Activated CD8-positive, alpha-beta T cell treated with anti-CD3 and anti-CD28 coated beads, Interleukin-2, amount 10 ng/mL, durations not matched to agents 7 days and 5 days (primary cell): ENCODE data around the gene P2RY2. TPM values are rescaled to one million over a fixed set of nuclear protein-coding genes. Genes with fewer than 3 reads are reported as not detected.

Experiments used
- ATAC-seq: fragments of 150-1000 bp; cut with Tn5 transposase; one replicate; pipeline ENCODE4 v1.10.0; 2021; ENCODE audit warnings: moderate library complexity
- CTCF ChIA-PET: fragments of 350-600 bp; sonication (Branson Sonifier 250); formaldehyde crosslinking; loops from one replicate; lab custom pipeline; 2021; ENCODE audit warnings: antibody characterized with exemption; lab: Charles Lee
- POLR2A ChIA-PET: fragments of 350-600 bp; sonication (Branson Sonifier 250); formaldehyde crosslinking; loops from one replicate; lab custom pipeline; 2021; ENCODE audit warnings: antibody characterized with exemption; lab: Charles Lee
- DNase-seq: peaks from one replicate; pipeline ENCODE4 v3.0.0-alpha.2; 2020
- H3K27ac Mint-ChIP-seq: one replicate; pipeline ENCODE4 v1.8.0; 2021; ENCODE audit warnings: mild to moderate bottlenecking, mixed read lengths
- H3K27me3 Mint-ChIP-seq: one replicate; pipeline ENCODE4 v1.8.0; 2021; ENCODE audit warnings: low read depth, mixed read lengths
- H3K36me3 Mint-ChIP-seq: one replicate; pipeline ENCODE4 v1.8.0; 2021; ENCODE audit warnings: low read depth, mixed read lengths
- H3K4me1 Mint-ChIP-seq: one replicate; pipeline ENCODE4 v1.8.0; 2021; ENCODE audit warnings: low read depth, mixed read lengths
- H3K4me3 Mint-ChIP-seq: one replicate; pipeline ENCODE4 v1.8.0; 2021; ENCODE audit warnings: mild to moderate bottlenecking, mixed read lengths
- H3K9me3 Mint-ChIP-seq: one replicate; pipeline ENCODE4 v1.8.0; 2022; ENCODE audit warnings: mixed read lengths; ENCODE audit not compliant: insufficient read depth
- total RNA-seq, 2 experiments: library from RNA; stranded (reverse); gene quantifications; one replicate each; pipeline ENCODE4 v1.2.3, GENCODE V29; 2021

The P2RY2 gene
- total RNA-seq, 2 experiments from 2014 or later: not detected

DNA sequence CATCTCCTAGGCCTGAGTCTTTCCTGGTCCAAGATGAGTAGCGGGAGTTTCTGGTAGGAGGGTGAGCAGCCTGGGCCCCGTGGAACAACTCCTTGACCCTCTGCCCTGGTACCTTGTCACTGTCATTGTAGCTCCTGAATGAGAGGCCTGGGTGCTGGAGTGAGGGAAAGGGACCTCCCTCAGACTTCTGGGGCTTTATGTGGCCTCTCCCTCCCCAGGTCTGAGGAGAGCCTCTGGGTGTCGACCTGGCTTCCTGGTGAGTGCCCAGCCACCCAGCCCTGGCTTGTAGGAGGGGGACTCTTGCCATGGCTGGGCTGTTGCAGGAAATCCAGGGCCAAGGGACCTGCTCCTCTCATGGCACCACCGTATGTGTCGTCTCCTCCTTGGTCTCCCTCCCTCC is 3.9 kb downstream of the P2RY2 start:
- H3K9me3 Mint-ChIP-seq: no peaks in the 10 kb centered on the region
- CTCF ChIA-PET: no interaction called here
- DNase-seq (no peak), ATAC-seq (no peak)
- H3K27me3 Mint-ChIP-seq: peaks cover 35% of the 10 kb centered on the region
- no peak overlapping the region for H3K27ac Mint-ChIP-seq
- no peak overlapping the region for H3K4me3 Mint-ChIP-seq
- H3K4me1 Mint-ChIP-seq: peaks cover 14% of the 10 kb centered on the region
- H3K36me3 Mint-ChIP-seq: no peaks in the 10 kb centered on the region
- POLR2A ChIA-PET: no interaction called here

DNA sequence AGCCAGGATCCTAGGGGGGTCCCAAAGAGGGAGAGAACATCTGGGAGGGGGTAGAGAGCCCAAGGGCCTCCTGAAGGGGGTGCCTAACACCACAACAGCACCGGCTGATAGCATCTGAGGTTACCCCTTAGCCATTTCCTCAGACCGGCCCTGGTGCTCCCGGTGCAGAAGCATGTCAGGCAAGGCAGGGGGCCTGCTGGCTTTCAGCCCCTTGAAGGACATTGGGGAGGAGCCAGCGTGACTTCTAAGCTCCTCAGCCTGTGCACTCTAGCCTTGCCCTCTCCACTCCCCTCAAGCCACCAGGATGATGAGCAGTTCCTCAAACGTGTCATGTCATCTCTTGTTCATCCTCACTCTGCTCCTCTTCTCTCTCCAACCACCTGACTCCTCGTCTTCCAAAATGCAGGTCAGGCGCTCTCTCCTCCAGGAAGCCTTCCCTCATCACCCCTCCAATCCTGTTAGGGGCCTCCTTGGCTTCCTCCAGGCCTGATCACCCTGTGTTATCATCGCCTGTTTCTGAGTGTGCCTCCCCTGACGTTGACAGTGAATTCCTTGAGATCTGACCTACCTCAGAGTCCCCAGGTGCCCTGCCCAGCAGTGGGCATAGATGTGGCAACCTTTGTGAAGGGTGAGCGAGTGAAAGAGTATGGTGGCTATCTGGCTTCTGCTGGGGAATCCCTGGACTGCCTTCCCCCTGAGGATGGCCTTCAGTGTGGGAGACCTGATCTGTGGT is 6.1 kb downstream of the P2RY2 start:
- H3K9me3 Mint-ChIP-seq: no peaks in the 10 kb centered on the region
- DNase-seq (no peak), ATAC-seq (no peak)
- H3K27ac Mint-ChIP-seq: no peak overlapping the region
- H3K27me3 Mint-ChIP-seq: peaks cover 22% of the 10 kb centered on the region
- peaks cover 11% of the 10 kb centered on the region for H3K4me1 Mint-ChIP-seq
- POLR2A ChIA-PET: interaction anchor here (0.5 kb wide), 1 partner anchor 24 kb away, joined by 3 read pairs; no protein-coding TSS in a partner anchor
- CTCF ChIA-PET: no interaction called here
- no peaks in the 10 kb centered on the region for H3K36me3 Mint-ChIP-seq
- H3K4me3 Mint-ChIP-seq: no peak overlapping the region

DNA sequence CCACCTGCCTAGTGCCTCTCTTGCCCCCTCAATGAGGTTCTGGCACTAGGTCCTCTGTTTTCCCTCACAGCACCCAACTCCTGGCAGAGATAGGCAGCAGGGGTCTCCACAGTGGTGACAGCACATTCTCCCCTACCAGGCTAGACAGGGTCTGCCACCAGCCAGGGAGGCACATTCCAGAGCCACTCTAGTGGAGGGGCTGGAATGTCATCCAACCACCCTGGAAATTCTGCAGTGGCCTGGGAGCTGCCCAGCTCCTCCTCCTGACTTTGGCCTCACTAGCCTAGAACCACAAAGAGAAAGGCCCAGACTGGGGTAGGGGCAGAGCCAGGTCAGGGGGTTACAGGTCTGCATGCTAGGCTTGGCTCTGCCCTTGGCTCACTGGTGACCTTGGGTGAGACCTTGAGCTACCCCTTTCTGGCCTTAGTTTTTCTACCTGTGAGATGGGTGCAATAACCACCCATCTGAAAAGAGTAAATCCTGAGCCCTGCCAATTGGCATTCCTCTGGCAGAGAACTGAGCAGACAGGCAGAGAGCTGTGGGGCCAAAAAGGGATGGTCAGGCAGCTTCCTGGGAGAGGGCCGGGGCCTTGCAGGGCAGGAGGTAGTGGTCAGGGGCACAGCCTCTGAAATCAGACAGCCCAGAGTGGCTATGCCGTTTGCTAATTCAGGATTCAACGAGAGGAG is 7.1 kb downstream of the P2RY2 start:
- DNase-seq (no peak), ATAC-seq (no peak)
- Mint-ChIP-seq H3K27me3 (peaks cover 14% of the 10 kb centered on the region), H3K4me1 (peaks cover 11% of the 10 kb centered on the region), H3K4me3 (no peak overlapping the region), H3K27ac (no peak overlapping the region), H3K36me3 (no peaks in the 10 kb centered on the region), H3K9me3 (no peaks in the 10 kb centered on the region)
- POLR2A ChIA-PET: no interaction called here
- CTCF ChIA-PET: interaction anchor here (1.2 kb wide), 1 partner anchor 11 kb away, joined by 4 read pairs; no protein-coding TSS in a partner anchor

DNA sequence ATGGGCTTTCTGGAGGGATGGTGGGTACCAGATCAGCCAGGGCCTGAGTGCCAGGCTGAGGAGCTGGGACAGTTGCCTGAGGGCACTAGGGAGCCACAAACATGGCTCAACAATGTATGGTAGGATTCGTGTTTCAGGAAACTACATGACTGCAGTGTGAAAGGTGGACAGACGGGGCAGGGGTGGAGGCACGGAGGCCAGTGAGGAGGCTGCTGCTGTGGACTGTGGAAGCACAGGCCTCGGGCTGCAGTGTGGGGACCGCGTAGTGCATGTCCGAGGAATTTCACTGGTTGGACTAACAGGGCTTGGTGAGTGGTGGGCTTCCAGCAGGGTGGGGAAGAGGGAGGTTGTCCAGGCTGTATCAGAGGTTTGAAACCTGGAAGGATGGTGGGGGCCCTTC is 7.8 kb downstream of the P2RY2 start:
- Mint-ChIP-seq H3K27ac (no peak overlapping the region), H3K27me3 (peaks cover 8% of the 10 kb centered on the region), H3K9me3 (no peaks in the 10 kb centered on the region), H3K36me3 (no peaks in the 10 kb centered on the region), H3K4me1 (peaks cover 11% of the 10 kb centered on the region), H3K4me3 (no peak overlapping the region)
- no peak for DNase-seq
- POLR2A ChIA-PET: no interaction called here
- ATAC-seq: no peak
- CTCF ChIA-PET: interaction anchor here (1.2 kb wide), 1 partner anchor 11 kb away, joined by 4 read pairs; no protein-coding TSS in a partner anchor

DNA sequence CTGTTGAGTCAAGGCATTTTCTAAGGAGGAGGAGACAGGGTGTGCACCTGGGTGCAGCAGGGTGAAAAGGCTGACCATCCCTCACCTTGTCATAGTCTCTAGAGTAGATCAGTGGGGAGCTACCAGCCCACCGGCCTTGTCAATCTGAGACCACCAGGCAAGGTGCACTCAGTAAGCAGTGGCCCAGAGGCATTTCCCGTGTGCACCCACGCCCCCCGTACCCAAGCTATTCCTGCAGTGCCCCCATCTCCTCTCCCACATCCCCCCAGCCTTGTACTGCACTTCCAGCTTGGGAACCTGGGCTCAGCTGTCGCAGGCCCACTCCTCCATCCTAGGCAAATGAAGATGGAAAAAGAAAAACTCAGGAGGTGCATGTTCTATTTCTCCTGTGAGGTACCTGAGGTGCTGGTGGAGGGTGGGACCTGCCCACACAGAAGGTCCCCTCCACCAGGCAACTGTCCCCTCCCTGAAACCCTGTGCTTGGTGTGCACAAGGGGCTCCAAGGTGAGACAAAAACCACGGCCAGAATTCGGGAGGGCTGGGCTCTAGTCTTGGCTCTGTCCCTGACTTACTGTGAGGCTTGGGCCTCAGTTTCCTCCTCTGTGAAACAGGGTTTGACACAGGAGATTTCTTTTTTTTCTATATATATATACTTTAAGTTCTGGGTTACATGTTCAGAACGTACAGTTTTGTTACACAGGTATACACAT is 8.4 kb downstream of the P2RY2 start:
- Mint-ChIP-seq H3K4me1 (peaks cover 11% of the 10 kb centered on the region), H3K27ac (no peak overlapping the region), H3K36me3 (no peaks in the 10 kb centered on the region), H3K4me3 (no peak overlapping the region), H3K9me3 (no peaks in the 10 kb centered on the region), H3K27me3 (peaks cover 8% of the 10 kb centered on the region)
- POLR2A ChIA-PET: no interaction called here
- no peak for DNase-seq
- ATAC-seq: no peak
- CTCF ChIA-PET: interaction anchor here (1.2 kb wide), 1 partner anchor 10 kb away, joined by 4 read pairs; no protein-coding TSS in a partner anchor

DNA sequence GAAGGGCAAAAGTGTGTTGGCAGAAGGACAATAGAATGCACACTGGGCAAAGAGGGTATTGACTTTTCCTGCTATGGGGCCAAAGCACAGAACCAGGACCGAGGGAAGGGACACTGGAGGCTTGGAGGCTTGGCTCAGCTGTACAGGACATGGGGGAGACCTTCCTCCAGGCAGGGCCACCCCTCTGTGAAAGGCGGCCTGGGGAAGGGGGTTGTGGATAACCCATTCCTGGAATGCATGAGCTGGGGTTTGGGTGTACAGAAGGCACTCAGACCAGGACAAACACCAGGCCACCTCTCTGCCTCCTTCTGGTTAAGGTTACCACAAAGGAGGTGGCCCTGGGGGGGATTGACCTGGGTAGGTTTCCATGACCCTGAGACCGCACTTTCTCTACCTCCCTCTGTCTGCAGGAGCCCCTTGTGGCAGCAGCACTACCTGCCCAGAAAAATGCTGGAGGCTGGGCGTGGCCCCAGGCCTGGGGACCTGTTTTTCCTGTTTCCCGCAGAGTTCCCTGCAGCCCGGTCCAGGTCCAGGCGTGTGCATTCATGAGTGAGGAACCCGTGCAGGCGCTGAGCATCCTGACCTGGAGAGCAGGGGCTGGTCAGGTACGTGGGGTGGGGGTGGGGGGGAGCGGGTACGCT is 9.6 kb downstream of the P2RY2 start:
- H3K27ac Mint-ChIP-seq: no peak overlapping the region
- H3K9me3 Mint-ChIP-seq: no peaks in the 10 kb centered on the region
- H3K36me3 Mint-ChIP-seq: no peaks in the 10 kb centered on the region
- DNase-seq (no peak), ATAC-seq (no peak)
- H3K4me3 Mint-ChIP-seq: no peak overlapping the region
- ChIA-PET CTCF (interaction anchor here (1.1 kb wide), 1 partner anchor 62 kb away, joined by 3 read pairs; no protein-coding TSS in a partner anchor), POLR2A (no interaction called here)
- H3K27me3 Mint-ChIP-seq: peaks cover 3% of the 10 kb centered on the region
- H3K4me1 Mint-ChIP-seq: peaks cover 11% of the 10 kb centered on the region

DNA sequence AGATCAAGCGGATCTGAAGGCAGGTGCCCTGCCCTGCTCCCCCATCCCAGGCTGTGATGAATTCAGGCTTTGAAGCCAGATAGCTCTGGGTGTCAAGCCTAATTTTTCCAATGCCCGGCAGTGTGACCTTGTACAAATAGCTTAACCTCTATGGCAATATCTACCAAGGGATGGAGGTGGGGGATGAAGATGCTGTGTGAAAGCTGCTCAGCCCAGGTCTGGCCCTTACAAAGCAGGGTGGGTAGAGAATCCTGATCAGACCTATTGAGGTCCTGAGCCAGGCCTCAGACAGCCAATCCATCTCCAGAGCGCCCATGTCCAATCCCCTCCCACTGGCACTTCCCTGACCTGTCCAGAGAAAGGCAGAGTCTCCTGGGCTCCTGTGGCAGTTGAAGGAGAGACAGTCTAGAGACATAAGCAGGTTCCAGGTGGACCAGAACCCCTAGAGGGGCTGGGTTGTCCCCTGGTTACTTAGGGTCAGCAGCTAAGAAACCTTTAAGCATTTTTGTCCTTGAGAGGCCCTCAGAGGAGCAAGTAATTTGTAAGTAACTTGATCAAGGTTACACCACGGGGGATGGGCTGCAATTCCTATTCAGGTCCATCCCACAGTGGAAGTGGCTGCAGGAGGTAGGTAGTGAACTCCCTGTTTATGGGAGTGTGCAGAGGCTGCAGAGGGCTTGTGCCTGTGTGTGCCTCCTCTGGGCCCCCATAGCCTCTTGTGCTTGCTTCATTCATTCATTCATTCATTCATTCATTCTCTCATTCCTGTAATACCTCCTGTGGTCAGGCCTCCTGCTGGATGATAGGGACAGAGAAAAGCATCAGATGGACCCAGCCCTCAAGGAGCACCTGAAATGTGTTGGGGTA is 10.4 kb downstream of the P2RY2 start:
- ATAC-seq (no peak), DNase-seq (no peak)
- Mint-ChIP-seq H3K4me3 (no peak overlapping the region), H3K27ac (no peak overlapping the region), H3K4me1 (peaks cover 11% of the 10 kb centered on the region), H3K9me3 (no peaks in the 10 kb centered on the region), H3K27me3 (peaks cover 1% of the 10 kb centered on the region), H3K36me3 (no peaks in the 10 kb centered on the region)
- ChIA-PET POLR2A (no interaction called here), CTCF (interaction anchor here (1.1 kb wide), 1 partner anchor 61 kb away, joined by 3 read pairs; no protein-coding TSS in a partner anchor)

DNA sequence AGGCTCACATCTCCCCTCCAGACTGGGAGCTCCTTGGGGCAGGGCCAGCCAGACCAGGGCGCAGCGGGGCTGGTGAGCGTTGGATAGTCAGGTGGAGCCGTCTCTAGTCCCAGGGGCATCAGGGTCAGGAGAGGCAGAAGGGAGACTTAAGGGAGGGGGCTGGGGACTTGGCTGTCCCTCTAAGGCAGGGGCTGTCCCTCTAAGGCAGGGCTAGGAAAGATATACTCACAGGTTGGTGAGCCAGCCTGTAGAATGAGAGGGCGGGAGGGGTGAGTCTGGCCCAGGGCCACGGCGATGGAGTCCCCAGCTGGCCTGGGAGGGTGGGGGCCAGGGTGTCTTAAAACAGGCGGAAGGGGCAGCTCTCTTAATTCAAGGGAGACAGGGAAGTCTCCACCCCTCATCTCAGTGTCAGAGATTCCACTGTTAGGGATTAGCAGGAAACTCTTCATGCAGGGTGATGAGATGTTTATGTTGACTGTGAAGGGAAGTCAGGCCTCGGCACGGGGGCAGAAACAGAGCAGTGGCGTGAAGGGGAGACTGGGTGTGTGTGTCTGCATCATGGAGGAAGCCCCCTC is 11.3 kb downstream of the P2RY2 start:
- CTCF ChIA-PET: no interaction called here
- Mint-ChIP-seq H3K9me3 (no peaks in the 10 kb centered on the region), H3K36me3 (no peaks in the 10 kb centered on the region), H3K4me1 (peaks cover 4% of the 10 kb centered on the region), H3K27me3 (no peaks in the 10 kb centered on the region), H3K27ac (no peak overlapping the region), H3K4me3 (no peak overlapping the region)
- ATAC-seq (no peak), DNase-seq (no peak)
- POLR2A ChIA-PET: no interaction called here

DNA sequence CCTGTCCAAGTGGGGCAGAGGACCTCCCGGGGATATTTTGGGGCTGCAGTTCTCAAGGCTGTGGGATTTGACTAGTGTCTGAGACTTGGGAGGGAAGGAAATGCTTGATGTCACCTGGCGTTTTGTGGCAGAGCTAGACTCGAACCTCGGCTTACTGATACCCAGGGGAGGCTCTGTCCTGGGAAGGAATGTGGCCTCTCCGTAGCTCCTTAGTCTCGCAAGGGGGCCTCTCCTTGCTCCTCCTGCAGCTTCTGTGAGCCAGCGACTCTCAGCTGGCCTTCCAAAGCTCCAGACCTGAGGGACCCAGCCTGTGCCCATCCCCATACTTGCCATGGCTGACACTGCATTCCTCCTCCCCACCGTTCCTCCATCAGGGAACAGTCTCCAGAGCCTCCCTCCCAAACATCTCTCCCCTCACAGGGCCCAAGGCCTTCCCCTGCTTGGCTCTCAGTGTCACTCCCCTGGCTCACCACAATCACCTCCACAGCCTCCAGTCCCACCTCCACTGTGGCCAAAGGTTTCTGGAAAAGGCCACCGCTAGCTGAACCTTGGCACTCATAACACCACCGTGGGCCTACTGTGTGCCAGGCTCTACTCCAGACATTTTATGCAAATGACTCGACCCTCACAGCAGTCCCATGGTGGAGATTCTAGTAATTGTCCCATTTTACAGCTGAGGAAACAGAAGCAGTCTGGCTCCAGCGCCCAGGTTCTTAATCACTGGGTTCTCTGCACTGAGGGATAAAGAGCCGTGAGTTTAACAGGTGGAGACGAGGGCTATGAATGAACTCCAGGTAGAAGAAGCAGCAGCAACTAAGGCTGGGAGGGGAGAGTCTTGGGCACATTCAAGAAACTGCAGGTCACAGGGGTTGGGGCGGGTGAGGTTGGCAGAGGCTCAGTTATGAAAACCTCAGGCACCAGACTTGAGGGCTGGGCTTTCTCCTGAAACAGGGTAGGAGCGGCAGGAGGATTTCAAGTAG is 12.1 kb downstream of the P2RY2 start:
- Mint-ChIP-seq H3K9me3 (no peaks in the 10 kb centered on the region), H3K36me3 (no peaks in the 10 kb centered on the region), H3K4me1 (no peaks in the 10 kb centered on the region), H3K27me3 (no peaks in the 10 kb centered on the region), H3K4me3 (no peak overlapping the region), H3K27ac (no peak overlapping the region)
- POLR2A ChIA-PET: no interaction called here
- no peak for ATAC-seq
- CTCF ChIA-PET: no interaction called here
- no peak for DNase-seq

DNA sequence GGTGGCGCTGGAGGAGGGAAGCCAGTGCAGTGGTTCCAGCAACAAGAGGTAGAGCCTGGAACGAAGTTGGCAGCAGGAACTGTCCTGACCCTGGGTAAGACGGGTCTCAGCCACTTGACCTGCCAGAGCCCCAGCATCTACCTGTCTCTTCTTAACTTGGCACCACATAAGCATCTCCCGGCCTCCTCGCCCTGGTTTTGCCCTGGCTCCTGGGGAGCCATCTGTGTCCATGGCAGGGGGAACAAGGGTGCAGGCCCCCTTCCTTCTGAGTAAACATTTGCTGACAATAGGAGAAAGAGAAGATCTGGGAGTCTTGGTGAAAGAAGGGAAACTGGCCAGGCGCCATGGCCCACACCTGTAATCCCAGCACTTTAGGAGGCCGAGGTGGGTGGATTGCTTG is 12.8 kb downstream of the P2RY2 start:
- Mint-ChIP-seq H3K27ac (no peak overlapping the region), H3K4me3 (no peak overlapping the region), H3K36me3 (no peaks in the 10 kb centered on the region), H3K9me3 (no peaks in the 10 kb centered on the region), H3K27me3 (no peaks in the 10 kb centered on the region), H3K4me1 (no peaks in the 10 kb centered on the region)
- ChIA-PET CTCF (no interaction called here), POLR2A (no interaction called here)
- ATAC-seq (no peak), DNase-seq (no peak)
